SU-DHL-6 (cell line): ENCODE results near the gene MRTFB.

Experiments used
- H2AFZ ChIP-seq: fragments of 200-600 bp; sonication (generic); 2 replicates; pipeline ENCODE4 v1.6.1; 2014; ENCODE audit warnings: low read depth, mild to moderate bottlenecking, moderate library complexity, mixed read lengths, antibody characterized with exemption, low read length; ENCODE audit not compliant: severe bottlenecking
- H3F3A ChIP-seq: fragments of 200-600 bp; shearing (Covaris generic); 2 replicates; pipeline ENCODE4 v1.6.0; 2016; ENCODE audit warnings: antibody characterized with exemption, mild to moderate bottlenecking; ENCODE audit not compliant: insufficient read depth
- H3K27ac ChIP-seq: fragments of 200-600 bp; sonication (generic); 2 replicates; pipeline ENCODE4 v1.5.1; 2016; ENCODE audit warnings: low read depth, mild to moderate bottlenecking, low read length, moderate library complexity, mixed read lengths
- H3K27me3 ChIP-seq: fragments of 200-600 bp; sonication (generic), shearing (Covaris generic); 2 replicates; pipeline ENCODE4 v1.6.0; 2014; ENCODE audit warnings: mild to moderate bottlenecking, low read length
- H3K36me3 ChIP-seq: fragments of 200-600 bp; sonication (generic); 2 replicates; pipeline ENCODE4 v1.6.1; 2014; ENCODE audit warnings: mild to moderate bottlenecking, low read length, mixed read lengths
- H3K4me2 ChIP-seq: fragments of 300-600, 200-600 bp; shearing (Covaris generic), sonication (generic); 2 replicates; pipeline ENCODE4 v1.6.0; 2014; ENCODE audit warnings: low read length, low read depth, mild to moderate bottlenecking; ENCODE audit not compliant: poor library complexity, severe bottlenecking
- H3K4me3 ChIP-seq: fragments of 200-600 bp; sonication (generic); 2 replicates; pipeline ENCODE4 v1.5.1; 2014; ENCODE audit warnings: antibody characterized with exemption, low read length, mild to moderate bottlenecking, mixed read lengths; ENCODE audit not compliant: insufficient read depth, poor library complexity, severe bottlenecking
- H3K79me2 ChIP-seq: fragments of 200-600 bp; sonication (generic); 2 replicates; pipeline ENCODE4 v1.6.1; 2014; ENCODE audit warnings: mild to moderate bottlenecking, low read length, moderate library complexity; ENCODE audit not compliant: insufficient read depth
- H3K9ac ChIP-seq: fragments of 200-600 bp; sonication (generic); 2 replicates; pipeline ENCODE4 v1.7.0; 2014; ENCODE audit warnings: mild to moderate bottlenecking, low read length
- H3K9me2 ChIP-seq: fragments of 200-600 bp; sonication (generic); replicated peaks from 2 replicates; pipeline ENCODE4 v1.6.1; 2014; ENCODE audit warnings: low read length; ENCODE audit not compliant: insufficient read depth
- H3K9me3 ChIP-seq: fragments of 200-600 bp; sonication (generic); 2 replicates; pipeline ENCODE4 v1.6.1; 2014; ENCODE audit warnings: low read length, mixed read lengths; ENCODE audit not compliant: insufficient read depth
- H4K20me1 ChIP-seq: fragments of 200-600 bp; sonication (generic); 2 replicates; pipeline ENCODE4 v1.6.1; 2014; ENCODE audit warnings: low read depth, mild to moderate bottlenecking, antibody characterized with exemption, low read length, moderate library complexity, mixed read lengths
- EZH2phosphoT487 ChIP-seq: fragments of 200-600 bp; sonication (generic), shearing (Covaris generic); conservative IDR thresholded peaks from 2 replicates; pipeline ENCODE4 v1.6.1; 2018; ENCODE audit warnings: mild to moderate bottlenecking, antibody characterized with exemption, low read length, moderate library complexity, mixed read lengths
- TF ChIP-seq, protein P1 (sequence below): fragments of 200-600 bp; sonication (generic); IDR thresholded peaks from one replicate; pipeline ENCODE4 v1.5.1; 2017; ENCODE audit warnings: antibody characterized with exemption, mild to moderate bottlenecking, low read length, moderate library complexity; ENCODE audit not compliant: insufficient read depth, poor library complexity, severe bottlenecking

Gene MRTFB

DNA sequence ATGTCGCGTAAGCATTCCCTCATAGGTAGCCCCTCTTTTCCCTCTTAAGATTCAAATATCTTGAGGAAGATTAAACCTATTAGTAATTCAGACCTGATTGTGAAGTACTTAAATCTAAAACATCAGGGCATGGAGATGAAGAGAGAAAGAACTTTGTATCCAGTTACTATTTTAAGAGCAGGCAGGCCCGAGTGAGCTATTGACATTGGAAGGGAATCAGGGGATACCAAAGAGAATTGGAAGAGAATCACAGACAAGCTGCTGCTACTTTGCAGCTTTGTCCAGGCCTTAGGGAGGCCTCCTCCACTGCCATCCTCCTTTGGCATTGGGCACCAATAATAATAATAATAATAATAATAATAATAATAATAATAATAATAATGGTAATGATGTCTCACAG, 170.5 kb downstream of the MRTFB start:
- Histone ChIP-seq H3K27ac (no peak overlapping the region), H3K9me2 (no peaks in the 10 kb centered on the region), H3K36me3 (no peaks in the 10 kb centered on the region), H3K9me3 (no peaks in the 10 kb centered on the region), H3K9ac (no peak overlapping the region), H4K20me1 (no peaks in the 10 kb centered on the region), H2AFZ (no peak overlapping the region), H3K79me2 (no peaks in the 10 kb centered on the region), H3K27me3 (no peaks in the 10 kb centered on the region), H3K4me2 (no peak overlapping the region), H3K4me3 (no peak overlapping the region), H3F3A (no peaks in the 10 kb centered on the region)
- TF ChIP-seq EZH2phosphoT487 = no peak
- TF ChIP-seq, protein P1, sequence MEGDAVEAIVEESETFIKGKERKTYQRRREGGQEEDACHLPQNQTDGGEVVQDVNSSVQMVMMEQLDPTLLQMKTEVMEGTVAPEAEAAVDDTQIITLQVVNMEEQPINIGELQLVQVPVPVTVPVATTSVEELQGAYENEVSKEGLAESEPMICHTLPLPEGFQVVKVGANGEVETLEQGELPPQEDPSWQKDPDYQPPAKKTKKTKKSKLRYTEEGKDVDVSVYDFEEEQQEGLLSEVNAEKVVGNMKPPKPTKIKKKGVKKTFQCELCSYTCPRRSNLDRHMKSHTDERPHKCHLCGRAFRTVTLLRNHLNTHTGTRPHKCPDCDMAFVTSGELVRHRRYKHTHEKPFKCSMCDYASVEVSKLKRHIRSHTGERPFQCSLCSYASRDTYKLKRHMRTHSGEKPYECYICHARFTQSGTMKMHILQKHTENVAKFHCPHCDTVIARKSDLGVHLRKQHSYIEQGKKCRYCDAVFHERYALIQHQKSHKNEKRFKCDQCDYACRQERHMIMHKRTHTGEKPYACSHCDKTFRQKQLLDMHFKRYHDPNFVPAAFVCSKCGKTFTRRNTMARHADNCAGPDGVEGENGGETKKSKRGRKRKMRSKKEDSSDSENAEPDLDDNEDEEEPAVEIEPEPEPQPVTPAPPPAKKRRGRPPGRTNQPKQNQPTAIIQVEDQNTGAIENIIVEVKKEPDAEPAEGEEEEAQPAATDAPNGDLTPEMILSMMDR = no peak

DNA sequence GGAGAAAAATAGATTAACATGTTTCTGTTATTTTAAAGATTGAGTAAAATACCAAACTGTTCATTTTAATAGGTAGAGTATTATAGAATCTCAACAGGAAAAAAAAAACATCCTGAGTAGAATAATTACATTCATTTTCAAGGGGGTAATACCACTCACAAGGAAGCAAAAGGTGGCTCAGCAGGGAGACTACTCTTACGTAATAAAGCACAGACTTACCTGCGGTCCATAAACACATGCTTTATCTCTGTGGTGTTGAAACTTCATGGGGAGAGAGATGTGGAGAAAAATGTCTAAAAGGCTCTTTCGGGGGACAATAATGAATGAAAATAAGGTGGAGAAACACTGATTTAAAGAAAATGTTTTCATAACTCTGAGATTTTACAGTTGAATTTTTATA, 171.7 kb downstream of the MRTFB start:
- Histone ChIP-seq H2AFZ (no peak overlapping the region), H3K27ac (no peak overlapping the region), H3K9me2 (no peaks in the 10 kb centered on the region), H3K4me3 (no peak overlapping the region), H3K9ac (no peak overlapping the region), H4K20me1 (no peaks in the 10 kb centered on the region), H3K4me2 (no peak overlapping the region), H3F3A (no peaks in the 10 kb centered on the region), H3K9me3 (no peaks in the 10 kb centered on the region), H3K79me2 (no peaks in the 10 kb centered on the region), H3K27me3 (no peaks in the 10 kb centered on the region), H3K36me3 (no peaks in the 10 kb centered on the region)
- no peak for TF ChIP-seq EZH2phosphoT487
- TF ChIP-seq, protein P1 = no peak

DNA sequence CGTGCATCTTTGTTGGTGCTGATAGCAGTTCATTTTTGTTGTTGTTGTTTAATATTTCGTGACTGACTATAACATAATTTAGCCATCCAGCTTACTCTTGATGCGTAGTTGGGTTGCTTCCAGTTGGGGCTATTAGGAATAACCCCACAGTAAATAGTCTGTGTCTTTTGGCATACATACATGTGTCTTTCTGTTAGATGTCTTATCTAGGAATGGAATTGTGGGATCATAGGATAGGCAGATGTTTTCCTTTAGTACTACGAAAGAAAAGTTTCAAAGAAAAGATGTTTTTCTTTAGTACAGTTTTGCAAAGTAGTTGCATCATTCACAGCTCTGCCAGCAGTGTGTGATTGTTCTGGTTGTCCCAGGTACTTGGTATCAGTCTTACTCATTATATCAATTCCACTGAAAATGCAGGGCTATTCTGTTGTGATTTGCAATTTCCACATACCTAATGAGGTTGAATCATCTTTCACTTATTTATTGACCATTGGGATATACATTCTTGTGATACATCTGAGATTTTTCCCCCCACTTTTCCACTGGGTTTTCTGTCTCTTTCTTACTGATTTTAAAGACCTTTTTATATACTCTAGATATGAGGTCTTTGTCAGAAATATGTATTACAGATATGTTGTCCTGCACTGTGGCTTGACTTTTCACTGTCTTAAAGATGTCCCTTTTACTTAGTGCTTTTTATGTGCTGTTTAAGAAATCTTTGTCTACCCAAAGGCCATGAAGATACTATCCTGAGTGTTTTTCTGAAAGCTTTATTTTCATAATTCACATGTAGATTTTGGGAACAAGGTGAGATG, 173.3 kb downstream of the MRTFB start:
- Histone ChIP-seq H3K79me2 (no peaks in the 10 kb centered on the region), H3K9ac (no peak overlapping the region), H3K27me3 (no peaks in the 10 kb centered on the region), H3K27ac (no peak overlapping the region), H2AFZ (no peak overlapping the region), H3K4me3 (no peak overlapping the region), H3K9me2 (no peaks in the 10 kb centered on the region), H4K20me1 (no peaks in the 10 kb centered on the region), H3F3A (no peaks in the 10 kb centered on the region), H3K9me3 (no peaks in the 10 kb centered on the region), H3K4me2 (no peak overlapping the region), H3K36me3 (no peaks in the 10 kb centered on the region)
- TF ChIP-seq, protein P1 = no peak
- TF ChIP-seq EZH2phosphoT487 = no peak
